DND-41 (cell line): ENCODE measurements around the gene CTNNBL1.

ENCODE experiments used
- ATAC-seq: fragments of 200-7000 bp; cut with Tn5 transposase; 3 replicates; pipeline ENCODE4 v1.9.1; 2021; ENCODE audit warnings: low read depth; ENCODE audit not compliant: insufficient read depth
- DNase-seq: peaks from one replicate; pipeline ENCODE4 v3.0.0-alpha.2; 2020
- H2AFZ ChIP-seq: 2 replicates; pipeline ENCODE4 v1.6.0; 2012; ENCODE audit warnings: low read depth, low read length
- H3K27ac ChIP-seq: 2 replicates; pipeline ENCODE4 v1.5.1; 2012; ENCODE audit warnings: low read length, inconsistent platforms
- H3K27me3 ChIP-seq: fragments of 200-600 bp; sonication (generic); 2 replicates; pipeline ENCODE4 v1.6.0; 2012; ENCODE audit warnings: low read length, mild to moderate bottlenecking, inconsistent platforms; ENCODE audit not compliant: insufficient read depth, poor library complexity
- H3K36me3 ChIP-seq: 2 replicates; pipeline ENCODE4 v1.5.1; 2012; ENCODE audit warnings: low read length, inconsistent platforms; ENCODE audit not compliant: insufficient read depth
- H3K4me1 ChIP-seq: 2 replicates; pipeline ENCODE4 v1.5.1; 2012; ENCODE audit warnings: mild to moderate bottlenecking, low read length; ENCODE audit not compliant: insufficient read depth
- H3K4me2 ChIP-seq: 2 replicates; pipeline ENCODE4 v1.6.0; 2012; ENCODE audit warnings: mild to moderate bottlenecking, moderate library complexity, low read length, inconsistent platforms; ENCODE audit not compliant: insufficient read depth
- H3K4me3 ChIP-seq, 2 experiments: fragments of 200-600 bp in 1 of 2; shearing (Covaris generic) in 1 of 2; 2 replicates each; pipeline ENCODE4 v1.5.1; 2012 to 2016; ENCODE audit warnings: inconsistent platforms in 2 of 2, low read length in 2 of 2, mild to moderate bottlenecking in 2 of 2, low read depth in 1 of 2, moderate library complexity in 1 of 2
- H3K79me2 ChIP-seq: 2 replicates; pipeline ENCODE4 v1.6.0; 2012; ENCODE audit warnings: low read length, inconsistent platforms; ENCODE audit not compliant: insufficient read depth
- H3K9ac ChIP-seq: 2 replicates; pipeline ENCODE4 v1.6.0; 2012; ENCODE audit warnings: low read depth, mild to moderate bottlenecking, inconsistent platforms, low read length, moderate library complexity
- H3K9me3 ChIP-seq: 2 replicates; pipeline ENCODE4 v1.5.1; 2012; ENCODE audit warnings: low read length, moderate library complexity, mild to moderate bottlenecking, inconsistent platforms; ENCODE audit not compliant: insufficient read depth, severe bottlenecking
- H4K20me1 ChIP-seq: 2 replicates; pipeline ENCODE4 v1.6.0; 2012; ENCODE audit warnings: low read length; ENCODE audit not compliant: insufficient read depth
- CTCF ChIP-seq: IDR thresholded peaks from 2 replicates; pipeline ENCODE4 v1.5.1; 2012; ENCODE audit warnings: borderline replicate concordance, low read length, moderate library complexity, mild to moderate bottlenecking; ENCODE audit not compliant: poor library complexity, severe bottlenecking; ENCODE audit errors: extremely low read depth
- EZH2 ChIP-seq: IDR thresholded peaks from 3 replicates; pipeline ENCODE4 v1.6.1; 2012; ENCODE audit warnings: borderline replicate concordance, low read depth, mild to moderate bottlenecking, moderate library complexity, low read length, inconsistent platforms; ENCODE audit not compliant: severe bottlenecking

The CTNNBL1 gene

GRCh38 chr20:37911838-37912281, 218.0 kb downstream of the CTNNBL1 start:
- no peaks in the 10 kb centered on the region for H3K9me3 ChIP-seq
- no peaks in the 10 kb centered on the region for H3K79me2 ChIP-seq
- DNase-seq (peak; percentile 9), ATAC-seq (peak; percentile 48)
- no peak overlapping the region for H3K4me3 ChIP-seq
- no peaks in the 10 kb centered on the region for H3K4me1 ChIP-seq
- H3K27ac ChIP-seq, result no peak overlapping the region
- no peak for TF ChIP-seq CTCF
- no peak for TF ChIP-seq EZH2
- peaks cover 37% of the 10 kb centered on the region for H3K27me3 ChIP-seq
- H3K36me3 ChIP-seq, result no peaks in the 10 kb centered on the region
- no peak overlapping the region for H3K9ac ChIP-seq
- no peak overlapping the region for H3K4me2 ChIP-seq
- H4K20me1 ChIP-seq, result peaks cover 15% of the 10 kb centered on the region
- no peak overlapping the region for H2AFZ ChIP-seq

GRCh38 chr20:37912874-37913273, 219.0 kb downstream of the CTNNBL1 start:
- H4K20me1 ChIP-seq, result peaks cover 15% of the 10 kb centered on the region
- ATAC-seq, result no peak
- no peaks in the 10 kb centered on the region for H3K9me3 ChIP-seq
- no peak overlapping the region for H2AFZ ChIP-seq
- H3K9ac ChIP-seq, result no peak overlapping the region
- no peak overlapping the region for H3K4me3 ChIP-seq
- no peak for TF ChIP-seq CTCF
- no peak for TF ChIP-seq EZH2
- H3K36me3 ChIP-seq, result no peaks in the 10 kb centered on the region
- H3K79me2 ChIP-seq, result no peaks in the 10 kb centered on the region
- DNase-seq, result no peak
- H3K4me1 ChIP-seq, result no peaks in the 10 kb centered on the region
- no peak overlapping the region for H3K4me2 ChIP-seq
- H3K27me3 ChIP-seq, result peaks cover 37% of the 10 kb centered on the region
- H3K27ac ChIP-seq, result no peak overlapping the region

GRCh38 chr20:37913567-37914366, 219.9 kb downstream of the CTNNBL1 start:
- ATAC-seq (no peak), DNase-seq (no peak)
- no peak for TF ChIP-seq CTCF
- TF ChIP-seq EZH2, result no peak
- H4K20me1 ChIP-seq, result peaks cover 15% of the 10 kb centered on the region
- no peak overlapping the region for H3K4me2 ChIP-seq
- H3K27me3 ChIP-seq, result peaks cover 40% of the 10 kb centered on the region
- H3K79me2 ChIP-seq, result no peaks in the 10 kb centered on the region
- no peaks in the 10 kb centered on the region for H3K36me3 ChIP-seq
- H3K4me3 ChIP-seq, result no peak overlapping the region
- no peak overlapping the region for H3K9ac ChIP-seq
- H2AFZ ChIP-seq, result no peak overlapping the region
- H3K27ac ChIP-seq, result no peak overlapping the region
- H3K4me1 ChIP-seq, result no peaks in the 10 kb centered on the region
- no peaks in the 10 kb centered on the region for H3K9me3 ChIP-seq
